Tibial nerve (tissue), 4 donors: ENCODE measurements around the gene DPP10. TPM values are rescaled to one million over a fixed set of nuclear protein-coding genes. Genes with fewer than 3 reads are reported as not detected.

Experiments
- DNase-seq, 2 donors: peaks; one replicate each; pipeline ENCODE4 v3.0.0-alpha.2; 2019; ENCODE audit warnings: low spot score in 2 of 2
- H3K27ac ChIP-seq, 4 donors: fragments of 200-600 bp; sonication (generic) in 3 of 4; one replicate each; pipeline ENCODE4 v1.5.1; 2017 to 2019; ENCODE audit warnings: mild to moderate bottlenecking in 1 of 4
- H3K27me3 ChIP-seq, 2 donors: fragments of 200-600 bp; sonication (generic) in 1 of 2; one replicate each; pipeline versions ENCODE4 v1.5.1 to v1.6.0; 2017 to 2019
- H3K36me3 ChIP-seq, 3 donors: fragments of 200-600 bp; sonication (generic); one replicate each; pipeline ENCODE4 v1.5.1; 2018 to 2019
- H3K4me1 ChIP-seq, 4 donors: fragments of 200-600 bp; sonication (generic) in 3 of 4; one replicate each; pipeline ENCODE4 v1.5.1; 2017 to 2019
- H3K4me3 ChIP-seq, 4 donors: fragments of 200-600 bp; sonication (generic) in 3 of 4; one replicate each; pipeline ENCODE4 v1.5.1; 2017 to 2019; ENCODE audit warnings: mild to moderate bottlenecking in 1 of 4, moderate library complexity in 1 of 4
- H3K9me3 ChIP-seq, 4 donors: fragments of 200-600 bp; sonication (generic) in 3 of 4; one replicate each; pipeline ENCODE4 v1.5.1; 2017 to 2019
- EP300 ChIP-seq, 2 donors: sonication (generic); formaldehyde crosslinking; IDR thresholded peaks; one replicate each; pipeline ENCODE4 v1.6.1; 2017; ENCODE audit warnings: antibody characterized with exemption in 2 of 2, mild to moderate bottlenecking in 1 of 2
- POLR2A ChIP-seq, 2 donors: fragments of 450-650 bp; IDR thresholded peaks; one replicate each; pipeline ENCODE4 v1.6.1; 2017; ENCODE audit warnings: antibody characterized with exemption in 2 of 2, mild to moderate bottlenecking in 2 of 2, moderate library complexity in 2 of 2
- WGBS, 2 donors: methylation state at CpG; one replicate each; pipeline ENCODE4 v1.1.5; 2018; 5-methylcytosine and 5-hydroxymethylcytosine counted together
- total RNA-seq, 4 donors: library from RNA; depleted of rRNA; stranded (reverse); fragments of >200 nt; gene quantifications; one replicate each; pipeline ENCODE4 v1.1.0, GENCODE V29; 2016
- TF ChIP-seq, protein P1 (sequence below), 5 experiments: fragments of 200-600 bp in 3 of 5; fragments of 450-650 bp in 2 of 5; sonication (generic) in 3 of 5; IDR thresholded peaks; one replicate each; pipeline ENCODE4 v1.5.1; 2016 to 2019; ENCODE audit warnings: antibody characterized with exemption in 5 of 5, mild to moderate bottlenecking in 3 of 5, moderate library complexity in 2 of 5

DPP10 gene
- total RNA-seq, 4 donors from 2014 or later, result 0.20 to 2.1 TPM; not detected in 2

DNA sequence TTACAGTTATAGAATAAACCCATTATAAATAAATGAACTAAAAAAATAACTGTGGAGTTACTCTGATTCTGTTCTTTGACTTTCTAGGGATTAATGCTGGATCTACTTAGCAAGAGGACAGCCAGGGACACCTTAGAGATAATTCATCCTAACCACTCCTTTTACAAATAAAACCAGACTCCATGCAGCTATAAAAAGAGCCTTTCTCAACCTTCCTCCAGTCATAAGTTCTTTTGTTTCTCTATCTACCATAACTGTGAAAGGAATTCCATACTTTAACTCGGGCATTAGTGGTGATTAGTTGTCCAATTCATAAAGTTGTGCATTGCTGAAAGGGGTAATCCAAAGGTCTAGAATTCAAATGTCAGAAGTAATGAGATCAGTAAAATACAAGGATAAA lies 682.4 kb downstream of the DPP10 start:
- Histone ChIP-seq H3K4me1 (no peaks in the 10 kb centered on the region), H3K27me3 (no peaks in the 10 kb centered on the region), H3K27ac (no peak overlapping the region), H3K36me3 (no peaks in the 10 kb centered on the region), H3K9me3 (no peaks in the 10 kb centered on the region), H3K4me3 (no peak overlapping the region)
- DNase-seq, result no peak
- TF ChIP-seq POLR2A (IDR thresholded peaks at IDR 0.05), result no peak
- TF ChIP-seq EP300 (IDR thresholded peaks at IDR 0.05), result no peak
- TF ChIP-seq, protein P1, sequence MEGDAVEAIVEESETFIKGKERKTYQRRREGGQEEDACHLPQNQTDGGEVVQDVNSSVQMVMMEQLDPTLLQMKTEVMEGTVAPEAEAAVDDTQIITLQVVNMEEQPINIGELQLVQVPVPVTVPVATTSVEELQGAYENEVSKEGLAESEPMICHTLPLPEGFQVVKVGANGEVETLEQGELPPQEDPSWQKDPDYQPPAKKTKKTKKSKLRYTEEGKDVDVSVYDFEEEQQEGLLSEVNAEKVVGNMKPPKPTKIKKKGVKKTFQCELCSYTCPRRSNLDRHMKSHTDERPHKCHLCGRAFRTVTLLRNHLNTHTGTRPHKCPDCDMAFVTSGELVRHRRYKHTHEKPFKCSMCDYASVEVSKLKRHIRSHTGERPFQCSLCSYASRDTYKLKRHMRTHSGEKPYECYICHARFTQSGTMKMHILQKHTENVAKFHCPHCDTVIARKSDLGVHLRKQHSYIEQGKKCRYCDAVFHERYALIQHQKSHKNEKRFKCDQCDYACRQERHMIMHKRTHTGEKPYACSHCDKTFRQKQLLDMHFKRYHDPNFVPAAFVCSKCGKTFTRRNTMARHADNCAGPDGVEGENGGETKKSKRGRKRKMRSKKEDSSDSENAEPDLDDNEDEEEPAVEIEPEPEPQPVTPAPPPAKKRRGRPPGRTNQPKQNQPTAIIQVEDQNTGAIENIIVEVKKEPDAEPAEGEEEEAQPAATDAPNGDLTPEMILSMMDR (IDR thresholded peaks at IDR 0.05), result no peak
- 27 to 36% methylated on average over 1 of the region's 1 CpG for WGBS, 2 donors

DNA sequence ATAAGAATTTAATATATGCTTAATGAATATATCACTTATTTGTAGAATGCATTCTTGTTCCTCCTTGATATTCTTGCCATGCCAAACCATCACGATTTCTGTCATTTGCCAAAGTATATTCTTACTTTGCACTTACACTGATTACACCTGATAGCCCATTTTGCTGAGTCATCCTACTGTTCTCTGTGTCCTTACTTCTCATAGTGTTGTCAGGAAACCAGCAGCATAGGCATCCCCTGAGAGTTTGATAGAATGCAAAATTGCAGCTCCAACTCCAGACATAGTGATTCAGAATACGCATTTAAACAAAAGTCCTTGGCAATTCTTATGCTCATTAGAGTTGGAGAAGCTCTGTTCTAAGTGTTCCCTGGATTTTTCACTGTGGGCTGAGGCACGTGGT lies 687.1 kb downstream of the DPP10 start:
- H3K36me3 ChIP-seq, result no peaks in the 10 kb centered on the region
- 64 to 72% methylated on average over 3 of the region's 3 CpGs for WGBS, 2 donors
- H3K27me3 ChIP-seq, result no peaks in the 10 kb centered on the region

DNA sequence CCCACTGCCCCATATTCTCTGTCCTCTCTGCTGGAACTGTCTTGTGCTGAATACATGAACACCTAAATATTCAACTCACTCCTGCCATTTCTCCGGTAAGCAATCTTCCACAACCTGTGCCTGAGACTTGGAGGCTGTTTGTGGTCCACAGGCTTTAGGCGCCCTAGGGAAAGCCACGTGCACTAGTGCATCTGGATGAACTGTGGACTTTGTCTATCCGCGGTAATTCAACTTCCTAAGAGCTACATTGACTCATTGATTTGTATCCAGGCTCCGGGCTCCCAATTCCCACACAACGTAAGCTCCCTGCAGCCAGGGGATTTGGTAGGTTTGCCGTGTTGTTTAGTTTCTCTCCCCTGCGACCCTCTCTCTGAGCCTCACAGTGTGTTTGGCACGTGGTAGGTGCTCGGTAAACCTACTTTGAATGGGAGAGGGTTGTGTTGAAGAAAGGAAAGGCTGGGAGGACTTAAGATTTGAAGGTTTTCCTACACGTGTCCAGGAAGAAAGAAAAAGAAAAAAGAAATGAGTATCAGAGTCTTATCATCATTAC lies 718.2 kb downstream of the DPP10 start:
- DNase-seq, result no peak
- whole genome bisulfite sequencing, 2 donors, result 32 to 40% methylated on average over 12 of the region's 12 CpGs
- Histone ChIP-seq H3K27ac (no peak overlapping the region), H3K9me3 (no peaks in the 10 kb centered on the region), H3K27me3 (peaks cover 0 to 32% of the 10 kb centered on the region in 2 donors), H3K4me3 (no peak overlapping the region), H3K36me3 (no peaks in the 10 kb centered on the region), H3K4me1 (peaks cover 0 to 24% (median 0%) of the 10 kb centered on the region in 4 donors)
- TF ChIP-seq EP300 (IDR thresholded peaks at IDR 0.05) (no peak), POLR2A (IDR thresholded peaks at IDR 0.05) (no peak)
- TF ChIP-seq, protein P1 (IDR thresholded peaks at IDR 0.05), result no peak

More for the DNA sequence above, 687.1 kb downstream of the DPP10 start:
- DNase-seq, result no peak
- TF ChIP-seq POLR2A (IDR thresholded peaks at IDR 0.05), result no peak
- TF ChIP-seq, protein P1 (IDR thresholded peaks at IDR 0.05), result no peak
- no peak for TF ChIP-seq EP300 (IDR thresholded peaks at IDR 0.05)
- Histone ChIP-seq H3K9me3 (no peaks in the 10 kb centered on the region), H3K27ac (no peak overlapping the region), H3K4me3 (no peak overlapping the region), H3K4me1 (no peaks in the 10 kb centered on the region)

DNA sequence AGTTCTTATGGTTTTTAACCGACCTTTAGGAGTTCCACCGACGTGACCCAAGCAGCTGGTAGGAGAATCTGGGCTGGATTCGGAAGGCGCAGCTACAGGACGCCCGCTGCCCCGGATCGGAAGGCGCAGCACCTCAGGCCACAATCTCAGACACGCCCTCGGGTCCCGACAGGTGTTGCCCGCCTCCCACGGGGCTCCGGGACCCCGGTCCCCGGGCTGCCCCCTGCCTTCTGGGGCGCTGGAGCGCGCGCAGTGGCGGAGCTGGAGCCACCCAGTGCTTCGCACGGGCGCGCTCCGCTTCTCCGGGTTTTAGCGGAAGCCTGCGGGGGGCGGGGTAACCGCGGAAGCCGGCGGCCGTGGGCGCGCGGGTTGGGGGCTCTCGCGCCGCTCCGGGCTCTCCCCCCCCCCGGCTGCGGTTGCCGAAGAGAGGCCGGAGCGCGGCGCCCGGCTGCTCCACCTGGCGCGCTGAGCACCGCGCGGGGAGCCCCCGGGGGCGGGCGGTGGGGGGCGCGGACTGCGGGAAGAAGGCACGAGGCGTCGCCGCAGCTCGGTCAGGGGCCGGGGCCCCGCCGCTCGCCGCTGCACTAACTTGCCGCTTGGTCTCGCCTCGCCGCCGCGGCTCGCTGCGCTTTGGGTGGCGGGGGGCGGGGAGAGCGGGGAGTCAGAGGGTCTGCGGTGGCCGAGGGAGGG lies 718.8 kb downstream of the DPP10 start:
- Histone ChIP-seq H3K4me1 (peaks cover 0 to 24% (median 0%) of the 10 kb centered on the region in 4 donors), H3K36me3 (no peaks in the 10 kb centered on the region), H3K9me3 (no peaks in the 10 kb centered on the region), H3K4me3 (peak overlapping the region in 3 of 4 donors; percentile 14 to 47 (median 15)), H3K27me3 (peaks cover 0 to 32% of the 10 kb centered on the region in 2 donors), H3K27ac (no peak overlapping the region)
- 1% methylated on average over 25 to 44 of the region's 86 CpGs for WGBS, 2 donors
- DNase-seq, result no peak
- TF ChIP-seq, protein P1 (IDR thresholded peaks at IDR 0.05), result no peak
- no peak for TF ChIP-seq POLR2A (IDR thresholded peaks at IDR 0.05)
- no peak for TF ChIP-seq EP300 (IDR thresholded peaks at IDR 0.05)

DNA sequence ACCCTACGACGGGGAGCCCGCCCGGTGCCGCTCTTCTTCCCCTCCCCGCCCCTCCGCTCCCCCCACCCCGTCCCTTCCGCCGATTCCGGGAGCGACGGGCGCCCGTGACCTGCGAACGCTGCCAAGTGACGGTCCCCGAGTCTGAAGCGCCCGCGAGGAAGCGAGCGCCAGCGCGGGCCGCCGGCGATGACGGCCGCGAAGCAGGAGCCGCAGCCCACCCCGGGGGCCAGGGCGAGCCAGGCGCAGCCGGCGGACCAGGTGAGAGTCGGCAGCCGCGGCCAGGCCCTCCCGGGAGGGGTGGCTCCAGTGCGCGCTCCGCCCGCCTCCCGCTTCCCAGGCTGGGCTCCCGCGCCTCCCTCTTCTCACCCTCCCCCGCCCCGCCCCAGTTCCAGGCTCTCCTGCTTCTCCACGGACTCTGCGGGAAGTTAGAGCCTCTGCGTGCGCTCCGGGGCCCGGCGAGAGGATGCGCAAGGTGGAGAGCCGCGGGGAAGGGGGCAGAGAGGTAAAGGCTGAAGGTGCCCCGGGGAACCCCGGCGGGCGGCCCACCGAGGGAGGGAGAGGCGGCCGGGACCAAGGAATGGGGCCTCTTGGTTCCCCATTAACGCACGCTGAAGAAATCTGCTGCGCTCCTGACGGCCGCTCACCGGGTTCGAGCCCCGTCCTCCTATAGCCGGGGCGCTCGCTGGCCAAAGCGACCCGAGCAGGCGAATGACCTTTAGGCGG lies 719.5 kb downstream of the DPP10 start:
- DNase-seq, result no peak
- no peak overlapping the region for H3K27ac ChIP-seq
- peaks cover 0 to 32% of the 10 kb centered on the region in 2 donors for H3K27me3 ChIP-seq
- peaks cover 0 to 24% (median 0%) of the 10 kb centered on the region in 4 donors for H3K4me1 ChIP-seq
- TF ChIP-seq EP300 (IDR thresholded peaks at IDR 0.05), result no peak
- TF ChIP-seq, protein P1 (IDR thresholded peaks at IDR 0.05), result no peak
- TF ChIP-seq POLR2A (IDR thresholded peaks at IDR 0.05), result no peak
- H3K36me3 ChIP-seq, result no peaks in the 10 kb centered on the region
- H3K9me3 ChIP-seq, result no peaks in the 10 kb centered on the region
- 0 to 1% methylated on average over 9 to 43 of the region's 83 CpGs for WGBS, 2 donors
- H3K4me3 ChIP-seq, result peak overlapping the region in 3 of 4 donors; percentile 14 to 47 (median 15)
